ENCODE data around the gene PRR19. TPM values are rescaled to one million over a fixed set of nuclear protein-coding genes. Genes with fewer than 3 reads are reported as not detected.

PRR19 gene
- polyA plus RNA-seq, 3 donors, result 0.35 to 0.51 (median 0.38) TPM

GRCh38 chr19:42283188-42284065 is 18.5 kb upstream of the PRR19 start:
- no peaks in the 10 kb centered on the region for H3K9me3 Mint-ChIP-seq
- H3K79me2 ChIP-seq (ENCODE audit: insufficient read depth, low read length), result peaks cover 64% of the 10 kb centered on the region
- H2AFZ ChIP-seq (ENCODE audit: insufficient read depth, low read depth, low read length, poor library complexity, severe bottlenecking), result no peak overlapping the region
- H3K36me3 ChIP-seq (replicated peaks in 1 of 2; ENCODE audit: control insufficient read depth in 1 of 2, insufficient read depth in 2 of 2, low read length in 2 of 2), result peaks cover 10 to 14% of the 10 kb centered on the region in 2 donors
- no peaks in the 10 kb centered on the region for H3K27me3 ChIP-seq (ENCODE audit: control insufficient read depth in 2 of 2, insufficient read depth in 2 of 2, low read length in 2 of 2)
- H3K27me3 Mint-ChIP-seq (ENCODE audit: low read depth in 3 of 3), result peaks cover 0 to 5% (median 2%) of the 10 kb centered on the region in 3 donors
- TF ChIP-seq, protein P1, sequence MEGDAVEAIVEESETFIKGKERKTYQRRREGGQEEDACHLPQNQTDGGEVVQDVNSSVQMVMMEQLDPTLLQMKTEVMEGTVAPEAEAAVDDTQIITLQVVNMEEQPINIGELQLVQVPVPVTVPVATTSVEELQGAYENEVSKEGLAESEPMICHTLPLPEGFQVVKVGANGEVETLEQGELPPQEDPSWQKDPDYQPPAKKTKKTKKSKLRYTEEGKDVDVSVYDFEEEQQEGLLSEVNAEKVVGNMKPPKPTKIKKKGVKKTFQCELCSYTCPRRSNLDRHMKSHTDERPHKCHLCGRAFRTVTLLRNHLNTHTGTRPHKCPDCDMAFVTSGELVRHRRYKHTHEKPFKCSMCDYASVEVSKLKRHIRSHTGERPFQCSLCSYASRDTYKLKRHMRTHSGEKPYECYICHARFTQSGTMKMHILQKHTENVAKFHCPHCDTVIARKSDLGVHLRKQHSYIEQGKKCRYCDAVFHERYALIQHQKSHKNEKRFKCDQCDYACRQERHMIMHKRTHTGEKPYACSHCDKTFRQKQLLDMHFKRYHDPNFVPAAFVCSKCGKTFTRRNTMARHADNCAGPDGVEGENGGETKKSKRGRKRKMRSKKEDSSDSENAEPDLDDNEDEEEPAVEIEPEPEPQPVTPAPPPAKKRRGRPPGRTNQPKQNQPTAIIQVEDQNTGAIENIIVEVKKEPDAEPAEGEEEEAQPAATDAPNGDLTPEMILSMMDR (IDR thresholded peaks at IDR 0.05), result no peak
- intact Hi-C loops (cut with micrococcal nuclease), result loop anchor here (2.0 to 10.0 kb wide), 6 partner anchors 15 to 151 kb away; partner anchors contain the start of genes CIC (in 2 of the 2), GSK3A (in 2 of the 2) and POU2F2 (in 2 of the 2)
- no peaks in the 10 kb centered on the region for H3K9me3 ChIP-seq (replicated peaks in 1 of 2; ENCODE audit: control insufficient read depth in 1 of 2, insufficient read depth in 1 of 2, low read length in 2 of 2)
- peak overlapping the region; percentile 39 to 76 (median 60) for H3K4me3 ChIP-seq (replicated peaks in 1 of 3; ENCODE audit: low read depth in 2 of 3, low read length in 3 of 3)
- H3K4me1 Mint-ChIP-seq, result peaks cover 47% of the 10 kb centered on the region
- peak overlapping the region; percentile 75 for H3K4me2 ChIP-seq (replicated peaks; ENCODE audit: extremely low read depth, low read length, poor library complexity, severe bottlenecking)
- WGBS (ENCODE audit: insufficient coverage), result 1% methylated on average over 44 of the region's 74 CpGs
- peaks cover 65 to 85% of the 10 kb centered on the region in 2 donors for H3K4me1 ChIP-seq (ENCODE audit: control insufficient read depth in 1 of 2, insufficient read depth in 2 of 2, low read length in 2 of 2)
- H3K36me3 Mint-ChIP-seq, result peaks cover 17 to 19% of the 10 kb centered on the region in 2 donors
- DNase-seq, result peak; percentile 89 to 92 (median 90)
- H3K9ac ChIP-seq (ENCODE audit: insufficient read depth, low read length, poor library complexity, severe bottlenecking), result peak overlapping the region; percentile 71
- no peak overlapping the region for H3K4me3 Mint-ChIP-seq
- peak overlapping the region; percentile 63 to 89 for H3K27ac ChIP-seq (ENCODE audit: low read depth in 1 of 2, low read length in 2 of 2)
- H3K27ac Mint-ChIP-seq, result no peak overlapping the region
- H4K20me1 ChIP-seq (ENCODE audit: insufficient read depth, low read length), result peaks cover 61% of the 10 kb centered on the region

GRCh38 chr19:42284066-42284501 is 17.8 kb upstream of the PRR19 start:
- Histone ChIP-seq H3K9ac (ENCODE audit: insufficient read depth, low read length, poor library complexity, severe bottlenecking) (peak overlapping the region; percentile 46), H3K4me3 (replicated peaks in 1 of 3; ENCODE audit: low read depth in 2 of 3, low read length in 3 of 3) (no peak overlapping the region), H3K27me3 (ENCODE audit: control insufficient read depth in 2 of 2, insufficient read depth in 2 of 2, low read length in 2 of 2) (no peaks in the 10 kb centered on the region), H3K9me3 (replicated peaks in 1 of 2; ENCODE audit: control insufficient read depth in 1 of 2, insufficient read depth in 1 of 2, low read length in 2 of 2) (no peaks in the 10 kb centered on the region), H4K20me1 (ENCODE audit: insufficient read depth, low read length) (peaks cover 61% of the 10 kb centered on the region), H3K27ac (ENCODE audit: low read depth in 1 of 2, low read length in 2 of 2) (no peak overlapping the region), H3K4me1 (ENCODE audit: control insufficient read depth in 1 of 2, insufficient read depth in 2 of 2, low read length in 2 of 2) (peaks cover 63 to 82% of the 10 kb centered on the region in 2 donors), H2AFZ (ENCODE audit: insufficient read depth, low read depth, low read length, poor library complexity, severe bottlenecking) (no peak overlapping the region), H3K36me3 (replicated peaks in 1 of 2; ENCODE audit: control insufficient read depth in 1 of 2, insufficient read depth in 2 of 2, low read length in 2 of 2) (peaks cover 17 to 20% of the 10 kb centered on the region in 2 donors), H3K4me2 (replicated peaks; ENCODE audit: extremely low read depth, low read length, poor library complexity, severe bottlenecking) (no peak overlapping the region), H3K79me2 (ENCODE audit: insufficient read depth, low read length) (peaks cover 60% of the 10 kb centered on the region)
- Mint-ChIP-seq H3K4me1 (peaks cover 41% of the 10 kb centered on the region), H3K27ac (no peak overlapping the region), H3K9me3 (no peaks in the 10 kb centered on the region), H3K27me3 (ENCODE audit: low read depth in 3 of 3) (peaks cover 0 to 5% (median 2%) of the 10 kb centered on the region in 3 donors), H3K4me3 (no peak overlapping the region), H3K36me3 (peaks cover 18 to 23% of the 10 kb centered on the region in 2 donors)
- peak; percentile 73 to 82 (median 73) for DNase-seq
- intact Hi-C loops (cut with micrococcal nuclease), result loop anchor here (5.0 to 10.0 kb wide), 5 partner anchors 42 to 152 kb away; partner anchors contain the start of genes GSK3A (in 2 of the 2) and POU2F2 (in 2 of the 2)
- TF ChIP-seq, protein P1 (IDR thresholded peaks at IDR 0.05), result no peak
- 0% methylated on average over 73 of the region's 76 CpGs for WGBS (ENCODE audit: insufficient coverage)
